Thoracic aorta (tissue), 2 donors: ENCODE data around the gene SNUPN. TPM values are rescaled to one million over a fixed set of nuclear protein-coding genes. Genes with fewer than 3 reads are reported as not detected.
"Not testable (repeated sequence)": the region's sequence is repeated elsewhere in the genome, so short reads cannot be mapped to it uniquely, and the experiment has no call there.

Experiments used
- ATAC-seq: fragments of 150-250 bp; one replicate; pipeline ENCODE4 v1.8.0; 2017; ENCODE audit warnings: low read depth; ENCODE audit not compliant: insufficient number of reproducible peaks, low FRiP score
- DNase-seq: peaks from one replicate; pipeline ENCODE4 v3.0.0-alpha.2; 2020; ENCODE audit warnings: low spot score
- H3K27ac ChIP-seq, 2 donors: fragments of 200-600 bp; sonication (generic); 1 replicate in 1 of 2; 2 replicates in 1 of 2; pipeline ENCODE4 v1.5.1; 2016; ENCODE audit warnings: mild to moderate bottlenecking in 2 of 2, moderate library complexity in 2 of 2
- H3K27me3 ChIP-seq: fragments of 200-600 bp; sonication (generic); replicated peaks from 2 replicates; pipeline ENCODE4 v1.6.0; 2016; ENCODE audit warnings: mild to moderate bottlenecking; ENCODE audit not compliant: insufficient read depth
- H3K36me3 ChIP-seq: fragments of 200-600 bp; sonication (generic); one replicate; pipeline ENCODE4 v1.5.1; 2016
- H3K4me1 ChIP-seq, 2 donors: fragments of 200-600 bp; sonication (generic); 1 replicate in 1 of 2; 2 replicates in 1 of 2; pipeline versions ENCODE4 v1.5.1 to v1.6.0; 2016; ENCODE audit warnings: low read depth in 2 of 2, mild to moderate bottlenecking in 1 of 2; ENCODE audit not compliant: control insufficient read depth in 1 of 2
- H3K4me3 ChIP-seq: fragments of 200-600 bp; sonication (generic); 2 replicates; pipeline ENCODE4 v1.5.1; 2016; ENCODE audit warnings: mild to moderate bottlenecking
- H3K9me3 ChIP-seq: fragments of 200-600 bp; sonication (generic); 2 replicates; pipeline ENCODE4 v1.5.1; 2016
- CTCF ChIP-seq: fragments of 200-600 bp; sonication (generic); IDR thresholded peaks from one replicate; pipeline ENCODE4 v1.5.1; 2019; ENCODE audit warnings: antibody characterized with exemption
- total RNA-seq, 2 donors: library from RNA; depleted of rRNA; stranded (reverse); fragments of >200 nt; gene quantifications; one replicate each; pipeline versions ENCODE4 v1.1.0 to v1.2.3, GENCODE V29; 2016

Gene SNUPN
- total RNA-seq, 2 donors from 2014 or later, result 5.8 to 16.9 TPM

GRCh38 chr15:75596703-75597345 lies 28.7 kb downstream of the SNUPN start:
- Histone ChIP-seq H3K27me3 (no peaks in the 10 kb centered on the region), H3K36me3 (peaks cover 18% of the 10 kb centered on the region), H3K4me1 (no peaks in the 10 kb centered on the region), H3K4me3 (no peak overlapping the region), H3K27ac (no peak overlapping the region), H3K9me3 (no peaks in the 10 kb centered on the region)
- DNase-seq (no peak), ATAC-seq (no peak)
- TF ChIP-seq CTCF, result no peak

- DNase-seq, result no peak
- H3K36me3 ChIP-seq, result peaks cover 16% of the 10 kb centered on the region
Measured at GRCh38 chr15:75594276-75594675, 31.2 kb downstream of the SNUPN start.

GRCh38 chr15:75591655-75592364 lies 33.7 kb downstream of the SNUPN start:
- TF ChIP-seq CTCF, result no peak

More at GRCh38 chr15:75594276-75594675, 31.2 kb downstream of the SNUPN start:
- no peaks in the 10 kb centered on the region for H3K27me3 ChIP-seq
- TF ChIP-seq CTCF, result no peak
- ATAC-seq, result no peak
- no peaks in the 10 kb centered on the region for H3K4me1 ChIP-seq
- no peaks in the 10 kb centered on the region for H3K9me3 ChIP-seq
- H3K4me3 ChIP-seq, result no peak overlapping the region
- no peak overlapping the region for H3K27ac ChIP-seq

GRCh38 chr15:75590239-75590638 lies 35.3 kb downstream of the SNUPN start:
- DNase-seq (no peak), ATAC-seq (no peak)
- no peak overlapping the region for H3K27ac ChIP-seq
- TF ChIP-seq CTCF, result no peak
- no peak overlapping the region for H3K4me3 ChIP-seq
- H3K4me1 ChIP-seq, result no peaks in the 10 kb centered on the region
- no peaks in the 10 kb centered on the region for H3K36me3 ChIP-seq
- no peaks in the 10 kb centered on the region for H3K9me3 ChIP-seq
- no peaks in the 10 kb centered on the region for H3K27me3 ChIP-seq

More at GRCh38 chr15:75591655-75592364, 33.7 kb downstream of the SNUPN start:
- Histone ChIP-seq H3K4me3 (no peak overlapping the region), H3K27me3 (no peaks in the 10 kb centered on the region), H3K36me3 (peaks cover 6% of the 10 kb centered on the region), H3K9me3 (no peaks in the 10 kb centered on the region), H3K27ac (no peak overlapping the region), H3K4me1 (no peaks in the 10 kb centered on the region)
- DNase-seq (no peak), ATAC-seq (no peak)

GRCh38 chr15:75589071-75589470 lies 36.5 kb downstream of the SNUPN start:
- Histone ChIP-seq H3K9me3 (no peaks in the 10 kb centered on the region), H3K4me1 (peaks cover 0 to 5% of the 10 kb centered on the region in 2 donors), H3K4me3 (no peak overlapping the region), H3K27me3 (no peaks in the 10 kb centered on the region), H3K27ac (no peak overlapping the region), H3K36me3 (no peaks in the 10 kb centered on the region)
- ATAC-seq (no peak), DNase-seq (no peak)
- no peak for TF ChIP-seq CTCF

- not testable (repeated sequence) for H3K9me3 ChIP-seq, H3K36me3 ChIP-seq, H3K27ac ChIP-seq, H3K27me3 ChIP-seq, ATAC-seq, DNase-seq, H3K4me3 ChIP-seq
- peaks cover 0 to 11% of the 10 kb centered on the region in 2 donors for H3K4me1 ChIP-seq
Measured at GRCh38 chr15:75586422-75586821, 39.1 kb downstream of the SNUPN start.
